HL-60 (cell line): ENCODE data around the gene VTN.

ENCODE experiments used
- CTCF ChIP-seq: IDR thresholded peaks from one replicate; pipeline ENCODE4 v1.5.1; 2011; ENCODE audit warnings: low read length, control low read depth, inconsistent platforms; ENCODE audit not compliant: insufficient read depth
- POLR2AphosphoS5 ChIP-seq: IDR thresholded peaks from 2 replicates; pipeline ENCODE4 v1.6.1; 2012; ENCODE audit warnings: low read depth

- TF ChIP-seq CTCF (no peak), POLR2AphosphoS5 (0 out of 2 replicates have a peak, but pooled peaks have one; percentile 30)
Measured at GRCh38 chr17:28343491-28343932, 26.6 kb downstream of the VTN start.
